ENCODE data around the gene FAM43B.

The FAM43B gene

GRCh38 chr1:20578721-20579395 lies 26.5 kb downstream of the FAM43B start:
- no peak overlapping the region for H2BK15ac ChIP-seq (replicated peaks; ENCODE audit: low read depth)
- H3K4ac ChIP-seq (ENCODE audit: low read depth, low read length): no peak overlapping the region
- no peak overlapping the region for H3K56ac ChIP-seq (ENCODE audit: low read length)
- H3K4me3 ChIP-seq (ENCODE audit: low read length): no peak overlapping the region
- no peak overlapping the region for H3K27ac ChIP-seq (ENCODE audit: low read depth, low read length)
- H2AK5ac ChIP-seq (ENCODE audit: low read length): no peak overlapping the region
- H3K18ac ChIP-seq (ENCODE audit: low read length): no peak overlapping the region
- H4K5ac ChIP-seq (ENCODE audit: low read length): no peak overlapping the region
- H3K4me1 ChIP-seq (ENCODE audit: control insufficient read depth, low read depth, low read length): no peaks in the 10 kb centered on the region
- WGBS (ENCODE audit: extremely low coverage, insufficient coverage, low lambda C conversion rate): no CpG with 5 or more reads among the region's 13 CpGs
- no peak overlapping the region for H3K23ac ChIP-seq (ENCODE audit: low read length)
- H3K36me3 ChIP-seq (ENCODE audit: control insufficient read depth, insufficient read depth, low read length): no peaks in the 10 kb centered on the region
- H2BK120ac ChIP-seq (ENCODE audit: low read depth, low read length): no peak overlapping the region
- H3K79me1 ChIP-seq (ENCODE audit: low read length): no peaks in the 10 kb centered on the region
- no peak overlapping the region for H3K9ac ChIP-seq (ENCODE audit: low read length)
- H2BK5ac ChIP-seq (ENCODE audit: low read length): no peak overlapping the region
- H3K27me3 ChIP-seq (ENCODE audit: insufficient read depth, low read length, poor library complexity): no peaks in the 10 kb centered on the region
- no peak overlapping the region for H3K4me2 ChIP-seq (ENCODE audit: low read length)
- no peak for DNase-seq
- no peak overlapping the region for H4K8ac ChIP-seq (ENCODE audit: low read depth, low read length)
- no peaks in the 10 kb centered on the region for H3K79me2 ChIP-seq (ENCODE audit: control insufficient read depth, insufficient read depth, low read length)

- Histone ChIP-seq H4K8ac (ENCODE audit: low read depth, low read length) (no peak overlapping the region), H2AK5ac (ENCODE audit: low read length) (no peak overlapping the region), H2BK5ac (ENCODE audit: low read length) (no peak overlapping the region), H3K79me2 (ENCODE audit: control insufficient read depth, insufficient read depth, low read length) (no peaks in the 10 kb centered on the region), H3K79me1 (ENCODE audit: low read length) (no peaks in the 10 kb centered on the region), H3K4me2 (ENCODE audit: low read length) (no peak overlapping the region), H3K56ac (ENCODE audit: low read length) (no peak overlapping the region), H3K9ac (ENCODE audit: low read length) (no peak overlapping the region), H3K36me3 (ENCODE audit: control insufficient read depth, insufficient read depth, low read length) (no peaks in the 10 kb centered on the region), H3K27ac (ENCODE audit: low read depth, low read length) (no peak overlapping the region), H3K4me3 (ENCODE audit: low read length) (no peak overlapping the region), H3K4ac (ENCODE audit: low read depth, low read length) (no peak overlapping the region), H2BK15ac (replicated peaks; ENCODE audit: low read depth) (no peak overlapping the region), H3K4me1 (ENCODE audit: control insufficient read depth, low read depth, low read length) (peaks cover 8% of the 10 kb centered on the region), H3K23ac (ENCODE audit: low read length) (no peak overlapping the region), H4K5ac (ENCODE audit: low read length) (no peak overlapping the region), H2BK120ac (ENCODE audit: low read depth, low read length) (no peak overlapping the region), H3K18ac (ENCODE audit: low read length) (no peak overlapping the region), H3K27me3 (ENCODE audit: insufficient read depth, low read length, poor library complexity) (no peaks in the 10 kb centered on the region)
- no CpG with 5 or more reads among the region's 2 CpGs for WGBS (ENCODE audit: extremely low coverage, insufficient coverage, low lambda C conversion rate)
- DNase-seq: peak; percentile 70
Measured at GRCh38 chr1:20584890-20585289, 32.5 kb downstream of the FAM43B start.

- WGBS (ENCODE audit: extremely low coverage, insufficient coverage, low lambda C conversion rate): no CpG with 5 or more reads among the region's 10 CpGs
- Histone ChIP-seq H4K8ac (ENCODE audit: low read depth, low read length) (no peak overlapping the region), H3K56ac (ENCODE audit: low read length) (no peak overlapping the region), H2BK15ac (replicated peaks; ENCODE audit: low read depth) (no peak overlapping the region), H3K4me3 (ENCODE audit: low read length) (no peak overlapping the region), H3K9ac (ENCODE audit: low read length) (no peak overlapping the region), H3K79me2 (ENCODE audit: control insufficient read depth, insufficient read depth, low read length) (no peaks in the 10 kb centered on the region), H3K18ac (ENCODE audit: low read length) (no peak overlapping the region), H2BK120ac (ENCODE audit: low read depth, low read length) (no peak overlapping the region), H3K4ac (ENCODE audit: low read depth, low read length) (no peak overlapping the region), H3K4me2 (ENCODE audit: low read length) (no peak overlapping the region), H3K36me3 (ENCODE audit: control insufficient read depth, insufficient read depth, low read length) (no peaks in the 10 kb centered on the region), H2BK5ac (ENCODE audit: low read length) (no peak overlapping the region), H3K79me1 (ENCODE audit: low read length) (no peaks in the 10 kb centered on the region), H3K27ac (ENCODE audit: low read depth, low read length) (no peak overlapping the region), H3K27me3 (ENCODE audit: insufficient read depth, low read length, poor library complexity) (no peaks in the 10 kb centered on the region), H4K5ac (ENCODE audit: low read length) (no peak overlapping the region), H3K23ac (ENCODE audit: low read length) (no peak overlapping the region), H3K4me1 (ENCODE audit: control insufficient read depth, low read depth, low read length) (peaks cover 17% of the 10 kb centered on the region), H2AK5ac (ENCODE audit: low read length) (no peak overlapping the region)
- DNase-seq: no peak
Measured at GRCh38 chr1:20586953-20587660, 34.7 kb downstream of the FAM43B start.

DNA sequence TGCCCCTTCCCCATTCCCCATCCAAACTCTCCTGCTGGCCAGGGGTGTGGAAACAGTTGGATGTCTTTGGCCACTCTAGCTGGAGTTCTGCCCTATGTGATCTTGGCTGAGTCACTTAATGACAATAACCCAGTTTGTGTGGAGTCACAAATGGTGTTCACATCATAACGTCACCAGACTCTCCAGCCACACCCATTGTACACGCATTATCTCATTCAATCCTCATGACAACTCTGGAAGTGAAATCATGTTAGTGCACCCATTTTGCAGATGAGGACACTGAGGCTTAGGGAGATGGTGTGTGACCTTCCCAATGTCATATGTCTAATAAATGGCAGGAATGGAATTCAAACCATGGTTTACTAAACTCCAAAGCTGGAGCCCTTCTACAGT lies 35.3 kb downstream of the FAM43B start:
- no peak overlapping the region for H2AK5ac ChIP-seq (ENCODE audit: low read length)
- H3K9ac ChIP-seq (ENCODE audit: low read length): no peak overlapping the region
- H3K36me3 ChIP-seq (ENCODE audit: control insufficient read depth, insufficient read depth, low read length): no peaks in the 10 kb centered on the region
- H3K23ac ChIP-seq (ENCODE audit: low read length): no peak overlapping the region
- no peak overlapping the region for H2BK120ac ChIP-seq (ENCODE audit: low read depth, low read length)
- H3K27me3 ChIP-seq (ENCODE audit: insufficient read depth, low read length, poor library complexity): no peaks in the 10 kb centered on the region
- H3K4me3 ChIP-seq (ENCODE audit: low read length): no peak overlapping the region
- no peak overlapping the region for H2BK15ac ChIP-seq (replicated peaks; ENCODE audit: low read depth)
- no peak overlapping the region for H3K4me2 ChIP-seq (ENCODE audit: low read length)
- no peak overlapping the region for H3K18ac ChIP-seq (ENCODE audit: low read length)
- no peak overlapping the region for H3K56ac ChIP-seq (ENCODE audit: low read length)
- peaks cover 17% of the 10 kb centered on the region for H3K4me1 ChIP-seq (ENCODE audit: control insufficient read depth, low read depth, low read length)
- H3K27ac ChIP-seq (ENCODE audit: low read depth, low read length): no peak overlapping the region
- H4K8ac ChIP-seq (ENCODE audit: low read depth, low read length): no peak overlapping the region
- no peaks in the 10 kb centered on the region for H3K79me2 ChIP-seq (ENCODE audit: control insufficient read depth, insufficient read depth, low read length)
- no peak overlapping the region for H4K5ac ChIP-seq (ENCODE audit: low read length)
- no peak overlapping the region for H3K4ac ChIP-seq (ENCODE audit: low read depth, low read length)
- H2BK5ac ChIP-seq (ENCODE audit: low read length): no peak overlapping the region
- no peak for DNase-seq
- WGBS (ENCODE audit: extremely low coverage, insufficient coverage, low lambda C conversion rate): no CpG with 5 or more reads among the region's 2 CpGs
- no peaks in the 10 kb centered on the region for H3K79me1 ChIP-seq (ENCODE audit: low read length)

- Histone ChIP-seq H3K79me1 (ENCODE audit: low read length) (no peaks in the 10 kb centered on the region), H3K23ac (ENCODE audit: low read length) (no peak within 1 kb of the TSS), H4K5ac (ENCODE audit: low read length) (no peak within 1 kb of the TSS), H3K4ac (ENCODE audit: low read depth, low read length) (no peak within 1 kb of the TSS), H2BK5ac (ENCODE audit: low read length) (peak within 1 kb of the TSS; percentile 81), H3K27me3 (ENCODE audit: insufficient read depth, low read length, poor library complexity) (no peaks in the 10 kb centered on the region), H2BK120ac (ENCODE audit: low read depth, low read length) (peak within 1 kb of the TSS; percentile 8), H2BK15ac (replicated peaks; ENCODE audit: low read depth) (no peak within 1 kb of the TSS), H4K8ac (ENCODE audit: low read depth, low read length) (no peak within 1 kb of the TSS), H3K4me2 (ENCODE audit: low read length) (peak within 1 kb of the TSS; percentile 37), H3K56ac (ENCODE audit: low read length) (peak within 1 kb of the TSS; percentile 82), H3K18ac (ENCODE audit: low read length) (peak within 1 kb of the TSS; percentile 11), H3K27ac (ENCODE audit: low read depth, low read length) (peak within 1 kb of the TSS; percentile 13), H3K4me3 (ENCODE audit: low read length) (no peak within 1 kb of the TSS), H3K9ac (ENCODE audit: low read length) (peak within 1 kb of the TSS; percentile 54), H3K4me1 (ENCODE audit: control insufficient read depth, low read depth, low read length) (peaks cover 17% of the 10 kb centered on the region), H3K36me3 (ENCODE audit: control insufficient read depth, insufficient read depth, low read length) (no peaks in the 10 kb centered on the region), H3K79me2 (ENCODE audit: control insufficient read depth, insufficient read depth, low read length) (no peaks in the 10 kb centered on the region), H2AK5ac (ENCODE audit: low read length) (peak within 1 kb of the TSS; percentile 41)
- DNase-seq: peak; percentile 42
- no CpG with 5 or more reads among the region's 11 CpGs for WGBS (ENCODE audit: extremely low coverage, insufficient coverage, low lambda C conversion rate)
Measured at GRCh38 chr1:20588634-20589225, 36.4 kb downstream of the FAM43B start, which contains the start of gene CDA. Gene CDA (plus strand): TSS chr1:20589097. CDS start chr1:20589130, 33 bp downstream.
